Stimulated activated CD4-positive, alpha-beta T cell treated with anti-CD3 and anti-CD28 coated beads, TNF-alpha, amount 100 ng/mL, for 24 hours (primary cell): Measurements from ENCODE around the gene NEUROD2.
"Not testable (repeated sequence)": the region's sequence is repeated elsewhere in the genome, so short reads cannot be mapped to it uniquely, and the experiment has no call there.

Source experiments
- DNase-seq, 3 experiments: peaks; one replicate each; pipeline ENCODE4 v3.0.0-alpha.2; 2020; ENCODE audit warnings: low read depth in 3 of 3

Gene NEUROD2

DNA sequence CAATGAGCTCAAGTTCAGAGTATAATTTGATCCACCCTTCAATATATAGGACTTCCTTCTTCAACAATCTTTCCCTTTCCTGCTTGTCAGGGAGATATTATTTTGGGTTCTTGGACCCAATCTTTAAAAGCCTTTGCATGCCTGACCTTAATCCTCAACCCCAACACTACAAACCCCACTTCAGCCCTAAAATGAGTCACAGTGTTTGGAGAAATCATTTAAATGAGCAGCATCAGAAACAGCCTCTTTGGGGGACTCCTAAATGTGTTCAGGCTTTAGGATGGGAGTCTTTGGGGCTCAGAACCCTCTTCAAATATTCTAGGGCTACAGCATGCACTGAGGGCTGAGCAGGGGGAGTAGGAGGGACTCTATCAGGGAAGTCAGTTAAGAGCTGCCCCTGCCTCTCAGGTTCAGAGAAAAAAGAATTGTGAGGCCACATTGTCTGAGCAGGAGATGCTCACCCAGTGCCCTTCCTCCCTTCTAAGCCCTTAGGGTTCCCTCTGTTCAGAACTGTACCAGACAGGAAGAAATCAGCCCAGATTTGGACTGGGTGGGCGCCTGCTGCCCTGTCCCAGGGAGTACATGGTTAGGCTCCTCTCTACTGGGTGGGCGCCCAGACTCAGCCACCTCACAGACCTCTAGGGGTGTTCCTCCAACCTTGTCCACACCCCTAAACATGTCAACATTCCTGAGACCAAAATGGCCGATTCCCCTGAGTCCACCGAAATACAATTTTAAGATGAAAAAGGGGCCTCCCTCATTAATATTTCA, 5.0 kb downstream of the NEUROD2 start:
- no peak for DNase-seq

DNA sequence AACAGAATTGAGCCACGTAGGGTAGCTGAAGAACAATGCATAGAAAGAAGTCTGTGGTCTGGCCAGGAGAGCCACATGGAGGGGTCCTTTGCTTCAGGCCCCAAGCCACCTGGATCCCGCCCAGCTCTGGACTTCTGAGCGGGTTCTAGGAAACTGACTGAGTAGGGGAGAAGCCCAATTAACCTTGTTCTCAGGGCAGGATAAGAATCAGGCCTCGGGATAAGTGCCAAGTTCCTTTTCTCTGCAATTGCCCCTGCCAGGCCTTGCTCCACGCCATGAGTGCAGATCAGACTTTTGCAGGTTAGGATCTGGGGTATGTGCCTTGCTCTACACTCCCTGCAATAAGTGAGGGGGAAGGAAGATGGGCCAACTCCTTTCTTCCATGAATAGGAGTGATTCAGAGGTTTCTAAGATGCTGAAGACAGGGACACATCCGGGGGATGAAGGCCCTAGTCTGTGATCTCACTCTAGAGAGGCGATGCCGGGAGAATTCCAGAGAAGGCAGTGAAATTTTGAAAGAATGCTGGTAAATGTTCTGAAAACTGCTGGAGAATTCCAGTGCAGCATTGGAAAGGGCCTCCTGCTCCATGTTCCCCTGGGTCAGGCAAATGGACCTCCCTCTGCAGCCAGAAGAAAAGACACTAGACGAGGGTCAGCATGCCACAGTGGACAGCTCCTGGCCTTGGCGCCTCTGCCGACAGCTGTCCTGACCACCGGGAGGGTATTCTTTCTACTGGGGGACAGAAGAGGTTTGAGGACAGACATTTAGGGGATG, 5.8 kb downstream of the NEUROD2 start:
- DNase-seq, result no peak

DNA sequence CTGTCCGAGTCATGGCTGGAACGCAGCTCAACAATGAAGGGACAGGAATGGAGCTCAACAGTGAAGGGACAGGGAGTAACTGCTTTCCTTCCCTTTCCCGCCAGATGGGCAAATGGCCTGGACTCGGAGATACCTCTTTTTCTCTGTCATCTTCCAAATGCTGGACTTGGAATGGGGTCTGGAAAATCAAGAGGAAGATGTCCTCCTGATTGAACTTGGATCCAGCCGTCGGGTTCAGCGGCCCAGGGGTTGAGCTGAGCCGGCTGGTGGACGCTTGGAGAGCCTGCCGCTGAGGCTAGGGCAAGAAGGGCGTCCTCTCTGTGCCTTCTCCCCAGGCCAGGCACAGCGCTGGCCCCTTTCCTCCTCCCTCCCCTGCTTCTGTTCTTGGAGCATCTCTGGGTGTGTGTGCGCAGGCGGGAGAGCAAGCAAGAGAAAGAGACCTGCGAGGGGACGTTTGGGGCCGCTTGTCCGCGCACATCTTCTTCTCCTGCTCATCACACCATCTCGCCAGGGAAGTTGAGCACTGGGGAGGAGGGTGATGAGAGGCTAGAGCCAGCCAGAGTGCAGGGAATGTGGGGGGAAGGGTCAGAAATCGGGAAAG, 6.6 kb downstream of the NEUROD2 start:
- no peak for DNase-seq

DNA sequence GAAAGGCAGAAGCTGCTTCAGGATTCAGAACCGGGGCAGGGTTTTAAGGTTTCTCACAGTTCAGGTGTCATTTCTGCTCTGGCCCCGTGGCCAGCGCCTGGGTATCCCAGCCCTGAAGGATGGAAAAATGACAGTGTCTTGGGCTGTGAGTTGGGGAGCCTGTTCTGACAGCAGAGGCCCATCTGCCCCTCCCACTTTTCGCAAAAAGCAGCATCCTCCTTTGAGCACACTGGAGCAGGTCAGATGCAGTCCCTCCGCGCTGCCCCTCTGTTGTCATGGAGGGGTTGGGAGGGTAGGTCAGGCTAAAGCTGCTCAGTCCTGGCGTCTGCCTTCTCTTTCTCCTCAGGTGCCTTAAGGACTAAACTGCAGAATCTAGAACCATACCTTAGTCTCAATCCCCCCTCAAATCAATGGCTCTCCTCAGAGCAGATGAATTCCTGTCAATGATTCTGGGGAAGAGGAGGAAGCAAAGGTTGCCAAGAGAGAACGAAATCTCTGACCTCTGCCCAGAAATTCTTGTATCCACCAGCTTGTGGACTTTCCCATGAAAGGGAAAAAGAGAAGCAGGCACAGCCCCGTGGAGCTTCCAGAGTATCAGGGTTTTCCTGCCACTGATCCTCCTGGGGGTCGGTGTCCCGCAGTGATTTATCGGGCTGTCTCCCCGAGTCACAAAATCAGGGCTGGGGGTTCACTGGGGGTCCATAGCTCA, 7.3 kb downstream of the NEUROD2 start:
- no peak for DNase-seq

DNA sequence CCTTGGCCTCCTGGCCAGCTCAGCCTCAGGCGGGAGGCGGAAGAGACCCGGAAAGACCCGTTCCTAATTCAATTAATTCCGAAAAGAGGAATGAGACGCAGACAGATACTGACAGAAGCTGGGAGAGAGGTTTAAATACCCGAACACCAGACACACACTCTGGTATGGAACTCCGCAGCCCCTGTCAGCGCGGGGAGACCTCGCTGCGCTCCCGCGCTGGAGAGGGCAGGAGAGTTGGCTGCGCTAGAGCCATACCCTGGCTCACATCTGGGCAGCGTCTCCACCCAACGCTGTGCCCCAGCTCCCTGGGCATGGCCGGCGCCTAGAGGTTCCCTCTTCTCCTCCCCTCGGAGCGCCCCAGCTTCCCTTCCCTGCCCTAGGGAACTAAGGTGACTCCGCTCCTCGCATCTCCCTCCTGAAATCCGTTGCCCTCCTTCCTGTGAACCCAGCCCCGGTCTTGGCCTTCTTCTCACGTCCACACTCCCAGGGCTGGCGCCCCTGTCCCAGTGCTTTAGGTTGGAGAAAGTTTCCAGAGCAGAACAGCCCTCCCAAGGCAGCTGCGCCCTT, 8.0 kb downstream of the NEUROD2 start:
- no peak for DNase-seq

DNA sequence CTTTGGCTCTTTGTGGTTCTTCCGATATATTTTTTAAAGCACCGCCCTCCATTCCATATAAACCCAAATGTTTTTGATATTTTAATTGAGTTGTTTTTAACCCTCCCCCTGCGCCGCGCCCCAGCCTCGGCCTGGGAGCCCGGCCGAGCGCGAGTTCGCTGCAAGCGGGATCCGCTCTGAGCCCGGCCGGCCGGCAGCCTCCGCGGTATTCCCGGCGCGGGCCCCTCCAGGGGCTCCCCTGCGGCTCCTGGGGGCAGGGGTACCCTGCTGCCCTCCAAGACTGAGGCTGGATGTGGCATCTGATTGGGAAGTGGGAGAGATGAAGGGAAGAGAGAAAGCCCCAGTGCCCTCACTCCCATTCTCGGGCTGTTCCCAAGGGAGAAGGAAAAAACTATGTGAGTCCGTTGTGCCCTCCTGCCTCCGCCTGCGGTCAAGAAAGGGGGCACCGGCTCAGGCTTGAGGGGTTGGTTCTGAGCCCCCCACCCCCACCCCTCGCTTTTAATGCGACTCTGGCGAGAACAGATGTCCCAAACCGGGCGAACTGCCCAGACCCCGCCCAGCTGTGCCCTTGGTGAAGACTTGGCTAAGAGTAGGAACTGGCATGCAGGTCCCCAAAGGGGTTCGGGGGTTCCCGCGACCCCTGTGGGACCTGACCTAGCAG, 8.6 kb downstream of the NEUROD2 start:
- DNase-seq, result no peak

DNA sequence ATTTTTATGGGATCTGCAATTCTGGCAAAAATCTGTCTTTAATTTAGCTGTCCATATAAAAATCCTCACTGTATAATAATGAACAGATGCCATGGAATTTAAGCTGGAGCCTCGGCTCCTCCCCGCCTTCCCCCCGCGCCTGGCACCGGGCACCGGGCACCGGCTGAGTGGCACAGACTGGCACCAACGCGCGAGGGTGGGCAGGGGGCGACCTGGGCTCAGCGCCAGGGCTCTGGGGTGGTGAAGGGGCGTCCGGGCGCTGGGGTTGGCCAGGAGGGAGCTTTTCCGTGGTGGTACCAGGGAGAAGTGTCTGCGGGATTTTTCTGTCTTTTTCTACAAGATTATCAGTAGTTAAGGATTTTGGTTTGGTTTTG, 9.1 kb downstream of the NEUROD2 start:
- no peak for DNase-seq

DNA sequence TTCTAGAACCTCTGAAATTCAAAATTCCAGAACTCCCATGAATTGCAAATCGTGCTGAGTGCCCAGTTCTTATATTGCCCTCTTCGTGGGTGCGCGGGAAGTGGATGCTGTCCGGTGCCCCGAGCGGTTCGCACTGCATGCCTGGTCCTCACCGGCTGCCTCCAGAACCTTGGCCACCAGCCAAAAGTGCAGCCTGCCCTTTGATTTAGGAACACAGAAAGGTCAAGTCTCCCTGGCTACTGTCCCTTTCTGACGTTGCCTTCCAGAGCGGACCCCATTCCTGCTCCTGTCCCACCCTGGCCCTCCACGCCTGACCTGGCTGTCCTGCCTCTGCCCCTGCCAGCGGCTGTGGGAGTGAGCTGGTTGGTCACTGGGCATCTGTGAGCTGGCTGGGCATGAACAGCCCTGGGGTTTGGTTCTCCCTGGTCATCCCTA, 9.7 kb downstream of the NEUROD2 start:
- no peak for DNase-seq

DNA sequence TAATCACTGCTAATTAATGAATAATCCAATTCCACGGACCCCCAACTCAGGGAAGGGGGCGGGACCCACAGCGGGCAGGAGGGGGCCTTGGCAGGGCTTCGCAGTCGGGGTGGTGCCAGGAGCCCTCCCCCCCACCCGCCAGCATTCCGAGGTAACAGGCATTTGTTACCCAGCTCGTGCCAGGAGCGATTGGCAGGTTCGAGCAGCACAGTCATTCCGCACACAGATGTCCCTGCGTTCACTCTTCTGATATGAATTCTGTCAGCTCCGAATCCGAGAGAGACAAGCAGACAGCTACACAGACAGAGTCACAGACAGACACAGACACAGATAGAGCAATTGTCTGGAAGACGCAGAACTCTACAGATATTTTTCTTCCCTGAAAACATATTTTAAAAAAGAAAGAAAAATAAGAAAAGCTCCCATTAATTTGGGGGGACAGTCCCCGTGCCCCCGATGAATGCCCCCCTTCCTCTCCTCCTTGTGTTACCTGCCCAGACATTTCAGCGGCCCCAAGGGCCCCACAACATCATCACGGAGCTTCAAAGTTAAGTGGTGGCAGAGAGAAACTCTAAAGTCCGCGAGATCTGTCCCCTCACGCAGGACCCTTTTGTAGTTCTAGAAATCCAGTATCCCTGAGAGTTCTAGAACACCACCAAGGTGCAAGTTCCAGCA, 10.2 kb downstream of the NEUROD2 start:
- DNase-seq, result no peak

DNA sequence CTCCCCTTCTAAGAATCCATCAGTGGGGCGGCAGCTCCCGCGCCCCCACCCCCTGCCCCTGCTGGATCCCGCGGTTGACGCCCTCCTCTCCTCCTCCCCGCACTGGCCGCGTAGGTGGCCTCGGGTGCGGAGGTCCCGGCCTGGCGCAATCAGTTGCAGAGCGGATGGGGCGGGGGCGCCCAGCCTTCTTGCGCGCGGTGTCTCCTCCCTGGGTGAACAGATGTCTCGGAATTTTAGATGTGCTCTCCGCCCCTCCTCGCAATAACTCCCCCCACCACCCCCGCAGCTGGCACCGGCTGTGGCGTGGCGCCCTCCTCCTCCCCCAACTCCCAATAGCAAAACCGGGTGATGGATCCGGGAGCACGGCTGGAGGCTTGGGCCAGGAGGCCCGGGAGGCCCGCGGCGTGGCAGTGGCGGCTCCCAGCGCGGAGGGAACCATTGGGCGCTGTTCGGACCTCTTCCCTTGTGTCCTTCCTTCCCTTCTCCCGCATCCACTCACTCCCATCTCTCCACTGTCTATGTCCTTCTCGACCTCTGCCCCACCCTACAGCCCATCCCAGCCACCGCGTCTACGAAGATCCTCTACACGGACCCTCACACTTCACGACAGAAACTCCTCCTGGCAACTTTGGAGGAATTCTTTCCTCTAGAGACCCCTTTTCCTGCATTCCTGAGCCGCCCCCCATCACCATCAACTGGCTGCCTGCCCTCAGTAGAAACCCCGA, 11.0 kb downstream of the NEUROD2 start:
- DNase-seq, result no peak

DNA sequence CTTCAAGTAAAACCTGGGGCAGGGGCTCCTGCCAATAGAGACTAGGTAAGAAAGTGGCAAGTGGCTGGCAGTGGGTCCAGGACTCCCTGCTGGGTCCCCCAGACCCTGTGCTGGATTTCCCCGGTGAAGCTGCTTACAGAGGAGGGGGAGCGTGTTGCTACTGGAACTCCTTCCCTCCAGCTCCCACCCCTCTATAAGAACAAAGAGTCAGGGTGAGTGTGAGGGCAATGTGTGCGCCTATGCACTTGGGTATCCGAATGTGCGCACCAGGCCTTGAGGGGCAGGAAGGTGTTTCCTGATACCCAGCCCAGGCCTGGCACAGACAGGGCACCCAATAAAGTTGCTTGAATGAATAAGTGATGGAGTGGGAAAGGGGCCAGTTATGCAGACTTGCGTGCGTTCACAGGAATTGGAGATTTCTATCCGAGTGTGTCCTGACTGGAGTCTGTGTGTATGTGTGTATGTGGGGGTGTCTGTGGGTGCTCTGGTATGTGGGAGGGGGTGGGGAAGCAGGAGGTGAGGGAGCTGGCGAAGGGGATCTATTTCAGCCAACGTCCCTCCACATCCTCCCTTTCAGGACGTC, 11.7 kb downstream of the NEUROD2 start:
- DNase-seq, result no peak

DNA sequence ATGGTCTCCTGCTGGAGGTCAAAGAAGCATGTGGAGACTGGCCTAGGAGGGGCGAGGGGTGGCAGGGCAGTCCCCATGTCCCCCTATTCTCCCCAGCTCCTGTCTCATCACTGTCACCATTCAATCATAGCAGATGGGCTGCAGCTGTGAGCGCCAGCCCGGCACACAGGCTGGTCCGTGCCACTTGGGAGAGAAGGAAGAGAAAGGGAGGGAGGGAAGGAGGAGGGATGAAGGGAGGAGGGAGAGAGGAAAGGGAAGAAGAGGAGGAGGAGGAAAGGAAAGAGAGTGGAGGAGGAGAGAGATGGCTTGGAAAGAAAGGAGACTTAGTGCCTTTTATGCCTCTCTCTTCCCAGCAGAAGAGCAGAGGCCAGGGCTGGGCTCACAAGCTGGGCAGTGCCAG, 12.4 kb downstream of the NEUROD2 start:
- no peak for DNase-seq

DNA sequence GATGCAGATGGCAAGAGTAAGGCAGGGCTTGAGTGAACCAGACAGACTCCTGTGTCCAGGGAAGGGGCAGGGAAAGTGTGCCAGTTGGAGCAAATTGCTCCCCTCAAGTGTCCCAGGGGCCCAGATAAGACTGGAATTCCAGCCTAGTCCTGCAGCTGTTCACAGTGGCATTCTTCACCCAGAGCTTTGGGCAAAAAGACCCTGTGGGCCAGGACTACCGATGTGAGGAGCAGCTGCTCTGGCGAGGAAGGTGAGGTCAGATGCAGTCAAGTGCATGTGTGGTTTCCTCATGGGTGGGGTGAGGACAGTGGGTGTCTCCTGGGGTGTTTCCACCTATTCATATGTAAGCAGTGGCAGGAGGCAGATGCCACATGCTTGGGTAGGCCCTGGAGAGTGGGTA, 14.3 kb downstream of the NEUROD2 start:
- DNase-seq, result no peak

DNA sequence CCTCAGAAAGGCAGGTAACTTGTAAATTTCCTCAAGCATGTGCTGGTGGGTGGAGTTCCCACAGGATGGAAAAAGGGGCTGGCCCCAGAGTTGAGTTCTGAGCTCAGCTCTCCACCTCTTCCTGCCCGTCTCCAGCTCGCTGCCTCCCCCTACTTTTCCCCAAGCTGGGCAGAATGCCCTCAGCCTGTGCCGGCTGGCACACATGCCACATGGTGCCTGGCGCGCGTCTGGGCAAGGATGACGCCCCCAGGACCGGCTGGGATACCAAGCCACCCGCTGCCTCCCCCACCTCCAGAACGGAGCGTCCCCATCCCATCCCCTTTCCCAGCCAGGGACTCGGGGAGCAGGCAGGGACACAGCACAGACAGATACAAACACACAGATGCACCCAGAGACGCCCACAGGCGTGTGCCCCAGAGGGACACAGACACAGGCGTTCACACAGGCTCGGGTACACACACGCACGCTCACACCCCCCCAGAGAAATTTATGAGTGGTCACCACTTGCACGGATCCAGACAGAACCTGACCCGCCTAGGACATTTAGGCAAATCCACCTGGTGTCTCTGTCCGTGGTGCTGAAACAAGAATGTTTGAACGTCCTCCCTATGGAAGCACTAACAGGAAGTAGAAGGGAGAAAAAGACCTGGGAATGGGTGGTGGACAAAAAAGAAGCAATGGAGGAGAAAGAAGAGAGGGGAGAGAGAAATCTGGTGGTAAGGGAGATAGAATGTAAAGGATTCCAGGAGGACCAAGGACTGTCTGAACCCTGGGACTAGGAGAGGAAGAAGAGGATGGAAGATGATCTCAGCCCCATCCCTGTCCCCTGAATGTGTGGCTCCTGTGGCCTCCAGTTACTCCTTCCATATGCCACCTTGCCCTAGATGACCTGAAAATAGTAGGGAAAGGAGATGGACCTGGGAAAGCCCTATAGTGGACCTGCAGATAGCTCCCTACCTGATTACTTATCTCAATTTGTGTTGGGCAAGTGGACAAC, 15.5 kb downstream of the NEUROD2 start:
- DNase-seq, result no peak

DNA sequence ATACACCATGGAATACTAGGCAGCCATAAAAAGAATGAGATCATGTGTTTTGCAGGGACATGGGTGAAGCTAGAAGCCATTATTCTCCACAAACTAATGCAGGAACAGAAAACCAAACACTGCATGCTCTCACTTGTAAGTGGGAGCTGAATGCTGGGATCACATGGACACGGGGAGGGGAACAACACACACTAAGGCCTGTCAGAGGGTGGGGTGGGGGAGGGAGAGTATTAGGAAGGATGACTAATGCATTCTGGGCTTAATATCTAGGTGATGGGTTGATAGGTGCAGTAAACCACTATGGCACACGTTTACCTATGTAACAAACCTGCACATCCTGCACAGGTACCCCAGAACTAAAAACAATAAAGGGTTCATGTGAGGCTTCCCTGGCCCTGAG, 17.5 kb downstream of the NEUROD2 start:
- not testable (repeated sequence) for DNase-seq

DNA sequence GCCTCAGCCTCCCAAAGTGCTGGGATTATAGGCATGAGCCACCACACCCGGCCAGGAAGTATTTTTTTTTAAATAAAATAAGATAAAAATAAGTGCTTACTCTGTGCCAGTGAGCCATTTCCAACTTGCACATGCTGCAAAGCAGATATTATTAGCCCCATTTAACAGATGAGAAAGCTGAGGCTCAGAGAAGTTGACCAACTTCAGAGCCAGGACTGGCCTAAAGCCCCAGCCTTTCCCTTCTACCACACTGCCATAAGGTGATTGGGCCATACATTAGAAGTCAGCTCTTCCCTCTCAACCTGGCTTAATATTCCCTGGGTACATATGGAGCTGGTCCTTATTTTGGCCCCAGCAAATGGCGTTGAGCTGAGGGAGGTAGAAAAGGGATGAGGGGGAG, 25.1 kb downstream of the NEUROD2 start:
- DNase-seq, result no peak

DNA sequence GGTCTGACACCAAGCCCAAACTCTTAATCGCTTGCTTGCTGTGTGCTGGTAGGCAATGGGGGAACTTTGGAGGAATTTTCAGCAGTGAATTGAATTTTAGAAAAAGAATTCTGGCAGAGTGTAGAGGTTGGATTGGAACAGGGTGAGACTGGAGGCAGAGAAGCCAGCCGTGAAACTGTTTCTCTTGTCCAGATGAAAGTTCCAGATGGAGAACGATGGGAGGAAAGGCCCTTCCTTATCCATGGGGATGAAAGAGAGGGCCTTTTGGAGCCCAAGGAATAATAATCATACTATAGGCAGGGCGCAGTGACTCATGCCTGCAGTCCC, 26.0 kb downstream of the NEUROD2 start:
- DNase-seq, result no peak

DNA sequence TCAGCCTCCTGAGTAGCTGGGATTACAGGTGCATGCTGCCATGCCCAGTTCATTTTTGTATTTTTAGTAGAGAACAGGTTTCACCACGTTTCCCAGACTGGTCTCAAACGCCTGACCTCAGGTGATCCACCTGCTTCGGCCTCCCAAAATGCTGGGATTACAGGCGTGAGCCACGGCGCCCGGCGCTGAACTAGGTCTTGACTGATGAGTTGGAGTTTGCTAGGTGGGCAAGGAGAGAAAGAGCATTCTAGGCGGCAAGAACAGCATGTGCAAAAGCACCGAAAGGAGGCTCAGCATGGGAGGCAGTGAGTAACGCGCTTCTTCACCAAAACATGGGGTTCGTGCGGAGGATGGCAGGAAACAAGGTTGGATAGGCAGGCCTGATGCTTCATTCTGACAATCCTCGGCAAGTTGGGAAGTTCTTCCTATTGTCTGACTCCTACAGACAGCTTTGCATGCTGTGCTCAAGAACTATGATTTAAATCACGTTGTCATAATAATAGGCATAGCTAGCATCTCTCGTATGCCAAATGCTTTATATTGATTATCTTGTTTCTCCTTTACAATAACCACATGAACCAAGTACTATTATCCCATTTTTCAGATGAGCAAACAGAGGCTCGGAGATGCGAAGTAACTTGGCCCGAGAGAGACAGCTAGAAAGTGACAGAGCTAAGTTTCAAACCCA, 26.5 kb downstream of the NEUROD2 start:
- no peak for DNase-seq
